ENCODE measurements around the gene SUPT20HL2.
"Not testable (repeated sequence)": the region's sequence is repeated elsewhere in the genome, so short reads cannot be mapped to it uniquely, and the experiment has no call there.

SUPT20HL2 gene

DNA sequence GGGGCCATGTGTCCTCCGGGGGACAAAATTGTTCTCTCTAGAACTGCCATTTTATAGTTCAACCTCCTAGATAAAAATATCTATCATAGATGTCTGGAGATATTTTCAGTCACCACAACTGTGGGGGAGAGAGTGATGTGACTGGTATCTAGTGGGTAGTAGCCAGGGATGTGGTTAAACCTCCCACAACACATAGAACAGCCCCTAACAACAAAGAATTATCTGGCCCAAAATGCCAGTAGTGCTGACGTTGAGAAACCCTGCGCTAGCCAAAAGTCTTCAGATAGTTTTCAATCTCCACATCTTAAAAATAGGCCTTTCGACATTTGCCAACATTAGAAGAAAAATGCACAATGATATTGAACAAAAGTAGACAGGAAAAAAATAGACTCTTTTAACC lies 19.0 kb upstream of the SUPT20HL2 start:
- CTCF ChIA-PET = interaction anchor here (0.7 kb wide), 1 partner anchor 205 kb away, joined by 3 read pairs; no protein-coding TSS in a partner anchor

DNA sequence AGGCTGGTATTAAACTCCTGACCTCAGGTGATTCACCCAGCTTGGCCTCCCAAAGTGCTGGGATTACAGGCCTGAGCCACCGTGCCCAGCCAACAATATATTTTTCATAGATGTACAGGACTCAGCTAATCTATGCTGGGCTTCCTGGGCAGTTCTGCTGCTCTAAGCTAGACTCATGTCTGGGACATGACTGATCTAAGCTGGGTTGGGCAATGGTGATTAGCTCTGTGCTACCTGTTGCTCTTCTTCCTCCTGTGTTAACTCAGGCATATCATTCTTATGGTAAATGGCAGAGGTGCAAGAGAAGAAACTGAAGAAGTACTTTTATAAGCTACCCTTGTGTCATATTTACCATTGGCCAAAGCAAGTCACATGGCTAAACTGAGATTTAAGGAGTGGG lies 11.4 kb upstream of the SUPT20HL2 start:
- H3K27ac ChIP-seq = no peak overlapping the region
- POLR2A ChIA-PET (ENCODE audit: low non-redundant PET) = no interaction called here
- TF ChIP-seq, protein P1, sequence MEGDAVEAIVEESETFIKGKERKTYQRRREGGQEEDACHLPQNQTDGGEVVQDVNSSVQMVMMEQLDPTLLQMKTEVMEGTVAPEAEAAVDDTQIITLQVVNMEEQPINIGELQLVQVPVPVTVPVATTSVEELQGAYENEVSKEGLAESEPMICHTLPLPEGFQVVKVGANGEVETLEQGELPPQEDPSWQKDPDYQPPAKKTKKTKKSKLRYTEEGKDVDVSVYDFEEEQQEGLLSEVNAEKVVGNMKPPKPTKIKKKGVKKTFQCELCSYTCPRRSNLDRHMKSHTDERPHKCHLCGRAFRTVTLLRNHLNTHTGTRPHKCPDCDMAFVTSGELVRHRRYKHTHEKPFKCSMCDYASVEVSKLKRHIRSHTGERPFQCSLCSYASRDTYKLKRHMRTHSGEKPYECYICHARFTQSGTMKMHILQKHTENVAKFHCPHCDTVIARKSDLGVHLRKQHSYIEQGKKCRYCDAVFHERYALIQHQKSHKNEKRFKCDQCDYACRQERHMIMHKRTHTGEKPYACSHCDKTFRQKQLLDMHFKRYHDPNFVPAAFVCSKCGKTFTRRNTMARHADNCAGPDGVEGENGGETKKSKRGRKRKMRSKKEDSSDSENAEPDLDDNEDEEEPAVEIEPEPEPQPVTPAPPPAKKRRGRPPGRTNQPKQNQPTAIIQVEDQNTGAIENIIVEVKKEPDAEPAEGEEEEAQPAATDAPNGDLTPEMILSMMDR (conservative IDR thresholded peaks at IDR 0.05; ENCODE audit: low read depth) = no peak
- DNase-seq (ENCODE audit: low spot score) = no peak
- CTCF ChIA-PET = no interaction called here

More for the DNA sequence above, 19.0 kb upstream of the SUPT20HL2 start:
- no peak for DNase-seq (ENCODE audit: low spot score)
- POLR2A ChIA-PET (ENCODE audit: low non-redundant PET) = no interaction called here
- H3K27ac ChIP-seq = no peak overlapping the region
- TF ChIP-seq, protein P1 (conservative IDR thresholded peaks at IDR 0.05; ENCODE audit: low read depth) = no peak

DNA sequence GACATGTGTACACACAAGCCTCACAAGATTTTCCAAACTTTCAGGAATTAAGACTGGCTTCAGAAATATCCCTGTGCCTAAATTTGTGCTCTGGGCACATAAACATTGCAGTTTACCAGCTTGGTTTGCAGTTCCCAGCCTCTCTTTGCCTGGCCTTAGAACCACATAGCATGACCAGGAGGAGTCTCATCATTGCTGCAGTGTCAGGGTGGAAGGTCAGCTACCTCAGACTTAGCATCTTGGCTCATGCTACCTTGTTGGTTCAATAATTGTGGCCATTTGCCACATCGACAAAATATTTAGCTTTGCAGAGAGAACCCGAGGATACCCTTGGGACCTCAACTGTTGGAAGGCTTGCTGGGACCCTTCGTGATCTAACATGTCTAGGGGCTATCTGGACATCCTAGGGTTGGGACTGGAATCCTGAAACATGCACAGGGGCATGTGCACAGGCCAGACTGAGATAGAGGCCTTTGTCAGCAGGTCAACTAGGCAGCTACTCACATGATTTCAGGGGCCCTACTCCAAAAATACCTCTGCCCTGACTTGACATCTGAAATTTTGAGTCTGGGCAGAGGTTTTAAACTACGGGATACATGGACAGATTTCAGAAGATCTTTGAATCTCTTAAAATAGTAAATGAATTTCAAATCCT lies 8.0 kb upstream of the SUPT20HL2 start:
- no peak overlapping the region for H3K27ac ChIP-seq
- POLR2A ChIA-PET (ENCODE audit: low non-redundant PET) = no interaction called here
- CTCF ChIA-PET = no interaction called here
- DNase-seq (ENCODE audit: low spot score) = no peak
- TF ChIP-seq, protein P1 (conservative IDR thresholded peaks at IDR 0.05; ENCODE audit: low read depth) = no peak

DNA sequence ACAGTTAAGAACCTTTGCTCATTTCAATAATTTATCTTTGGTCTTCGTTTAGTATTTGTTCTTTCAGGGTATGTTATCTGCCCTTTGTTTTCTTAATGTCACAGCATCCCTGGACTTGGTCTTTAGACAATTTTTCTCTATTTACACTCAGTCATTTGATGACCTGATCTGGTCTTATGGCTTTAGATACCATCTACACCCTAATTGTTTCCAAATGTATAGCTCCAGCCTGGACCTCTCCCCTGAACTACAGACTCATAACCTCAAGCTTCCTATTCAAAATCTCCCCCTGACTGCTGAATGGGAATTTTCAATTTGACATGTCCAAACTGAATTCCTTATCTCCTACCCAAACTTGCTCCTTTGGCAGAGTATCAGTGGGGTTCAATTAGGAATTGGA lies 3.7 kb upstream of the SUPT20HL2 start:
- CTCF ChIA-PET = no interaction called here
- TF ChIP-seq, protein P1 (conservative IDR thresholded peaks at IDR 0.05; ENCODE audit: low read depth) = no peak
- H3K27ac ChIP-seq = no peak overlapping the region

DNA sequence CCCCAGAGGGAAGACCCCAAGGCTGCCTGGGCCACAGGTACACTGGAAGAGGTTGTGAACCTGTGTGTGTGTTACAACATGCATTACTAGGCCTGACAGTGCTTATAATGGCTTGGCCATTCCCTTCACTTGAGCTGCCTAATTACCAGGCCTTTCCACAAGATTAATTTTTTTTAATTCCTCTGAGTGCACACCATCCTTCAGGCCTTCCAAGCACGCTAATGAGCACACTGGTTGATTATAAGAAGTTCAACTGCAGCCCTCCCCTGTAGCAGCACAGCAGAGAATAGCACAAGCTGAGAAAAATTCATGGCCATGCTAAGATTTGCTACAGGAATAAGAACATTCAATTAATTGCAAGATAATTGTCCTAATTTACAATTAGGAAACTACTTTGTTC lies 2.2 kb upstream of the SUPT20HL2 start:
- H3K27ac ChIP-seq = no peak overlapping the region
- POLR2A ChIA-PET (ENCODE audit: low non-redundant PET) = no interaction called here
- DNase-seq (ENCODE audit: low spot score) = no peak
- CTCF ChIA-PET = no interaction called here
- TF ChIP-seq, protein P1 (conservative IDR thresholded peaks at IDR 0.05; ENCODE audit: low read depth) = no peak

More for the DNA sequence above, 3.7 kb upstream of the SUPT20HL2 start:
- no peak for DNase-seq (ENCODE audit: low spot score)
- POLR2A ChIA-PET (ENCODE audit: low non-redundant PET) = no interaction called here

DNA sequence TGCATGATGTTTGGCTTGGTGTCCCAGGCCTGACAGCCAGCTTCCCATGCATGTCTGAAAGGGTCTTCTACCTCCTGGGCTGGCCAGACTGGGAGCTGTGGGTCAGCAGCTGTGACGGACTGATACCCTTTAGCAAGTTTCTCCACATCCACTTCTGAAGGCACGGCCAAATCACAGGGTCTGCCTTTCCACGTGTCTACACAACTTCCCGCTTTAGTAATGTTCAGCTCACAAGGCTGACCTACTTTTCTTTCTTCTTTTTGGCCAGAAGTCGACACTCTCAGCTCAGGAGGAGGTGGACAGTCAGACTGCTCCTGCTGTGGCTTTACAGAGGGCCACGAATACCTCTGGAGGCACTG lies 1.6 kb downstream of the SUPT20HL2 start:
- POLR2A ChIA-PET (ENCODE audit: low non-redundant PET); H3K27ac ChIP-seq; DNase-seq (ENCODE audit: low spot score); CTCF ChIA-PET: not testable (repeated sequence)

DNA sequence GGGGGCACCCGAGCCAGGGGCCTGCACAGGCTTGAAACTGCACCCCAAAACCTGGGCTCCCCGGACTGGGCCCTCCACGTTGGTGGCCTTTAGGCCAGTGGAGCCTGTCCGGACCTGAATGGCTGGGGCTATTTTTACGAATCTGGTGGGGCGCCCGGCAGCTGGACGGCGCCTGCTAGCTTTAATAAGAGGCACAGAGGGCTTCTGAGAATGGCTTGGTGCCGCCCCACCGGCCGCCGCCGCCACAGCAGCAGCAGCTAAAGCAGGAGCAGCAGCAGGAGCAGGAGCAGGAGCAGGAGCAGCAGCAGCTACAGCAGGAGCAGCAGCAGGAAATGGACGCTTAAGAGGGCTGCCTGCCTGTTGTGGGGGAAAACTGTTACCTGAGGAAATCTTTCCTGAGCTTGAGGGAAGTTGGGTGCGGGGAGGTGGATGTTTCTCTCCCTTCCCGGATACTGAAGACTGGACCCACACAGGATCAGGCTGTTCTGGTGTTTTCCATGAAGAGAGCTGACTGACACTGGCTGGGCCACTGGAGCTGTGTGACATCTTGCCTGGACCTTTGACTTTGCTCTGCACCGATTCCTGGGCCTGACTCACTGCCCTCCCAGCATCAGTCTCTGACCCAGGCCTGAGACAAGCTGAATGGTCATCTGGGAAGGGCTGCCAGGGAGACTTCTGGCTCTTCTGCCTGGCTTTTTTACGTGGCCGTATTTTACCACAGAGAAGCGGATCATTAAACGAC lies 2.2 kb downstream of the SUPT20HL2 start:
- DNase-seq (ENCODE audit: low spot score); POLR2A ChIA-PET (ENCODE audit: low non-redundant PET); H3K27ac ChIP-seq; CTCF ChIA-PET: not testable (repeated sequence)

DNA sequence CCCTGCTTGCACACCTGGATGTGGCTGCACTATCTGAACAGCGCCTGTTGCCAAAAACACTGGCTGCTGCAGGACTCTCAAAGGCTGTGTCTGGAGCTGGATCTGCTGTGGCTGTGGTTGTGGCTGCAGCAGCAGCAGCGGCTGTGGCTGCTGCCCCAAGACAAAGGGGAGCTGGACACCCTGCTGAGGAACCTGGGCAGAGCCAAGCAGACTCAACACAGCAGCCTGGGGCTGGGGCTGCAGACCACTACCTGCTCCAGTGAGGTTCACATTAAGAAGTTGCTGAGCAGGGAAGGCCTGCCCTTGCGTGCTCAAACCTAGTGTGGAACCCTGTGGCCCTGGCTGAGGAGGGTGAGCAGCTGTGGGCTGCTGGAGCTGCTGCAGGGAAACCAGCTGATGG lies 3.0 kb downstream of the SUPT20HL2 start:
- POLR2A ChIA-PET (ENCODE audit: low non-redundant PET); DNase-seq (ENCODE audit: low spot score); CTCF ChIA-PET; H3K27ac ChIP-seq: not testable (repeated sequence)

DNA sequence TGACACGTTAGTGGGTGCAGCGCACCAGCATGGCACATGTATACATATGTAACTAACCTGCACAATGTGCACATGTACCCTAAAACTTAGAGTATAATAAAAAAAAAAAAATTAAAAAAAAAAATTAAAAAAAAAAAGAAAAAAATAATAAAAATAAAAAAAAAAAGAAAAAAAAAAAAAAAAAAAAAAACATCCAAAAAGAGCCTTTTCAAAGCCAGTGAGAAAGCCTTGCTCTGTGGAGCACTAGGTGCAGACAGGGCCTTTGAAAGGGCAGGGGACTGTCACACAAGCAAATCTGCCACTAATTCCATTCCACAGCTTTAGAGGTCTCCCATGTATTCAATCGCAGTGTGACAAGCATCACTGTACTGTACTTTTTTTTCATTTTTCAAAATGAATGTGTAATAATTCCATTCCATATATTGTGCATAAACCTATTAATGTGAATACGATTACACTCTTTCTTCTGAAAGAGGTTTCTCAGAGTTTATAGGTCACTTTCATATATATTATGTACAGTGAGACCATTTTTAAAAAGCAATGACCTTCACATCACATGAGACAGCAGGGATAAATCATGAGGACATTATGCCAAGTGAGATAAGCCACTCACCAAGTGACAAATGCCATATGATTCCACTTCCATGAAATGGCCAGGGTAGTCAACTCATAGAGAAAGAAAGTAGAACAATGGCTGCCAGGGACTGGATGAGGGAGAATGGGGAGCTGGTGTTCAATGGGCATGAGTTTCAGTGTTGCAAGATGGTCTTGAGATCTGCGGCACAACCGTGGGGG lies 4.1 kb downstream of the SUPT20HL2 start:
- POLR2A ChIA-PET (ENCODE audit: low non-redundant PET); DNase-seq (ENCODE audit: low spot score); H3K27ac ChIP-seq; CTCF ChIA-PET: not testable (repeated sequence)

DNA sequence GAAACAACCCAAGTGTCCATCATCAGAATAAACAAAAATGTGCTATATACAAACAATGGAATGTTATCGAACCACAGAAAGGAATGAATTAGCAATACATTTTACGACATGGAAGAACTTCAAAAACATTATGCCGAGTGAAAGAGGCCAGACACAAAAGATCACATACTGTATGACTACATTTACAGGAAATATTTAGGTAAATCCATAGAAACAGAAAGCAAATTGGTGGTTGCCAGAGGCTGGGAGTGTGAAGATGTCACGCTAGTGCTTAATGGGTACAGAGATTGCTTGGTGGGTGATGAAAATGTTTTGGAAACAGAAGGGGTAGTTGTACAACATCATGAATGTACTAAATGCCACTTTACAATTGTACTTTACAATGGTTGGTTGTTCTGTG lies 5.1 kb downstream of the SUPT20HL2 start:
- DNase-seq (ENCODE audit: low spot score); CTCF ChIA-PET; H3K27ac ChIP-seq; POLR2A ChIA-PET (ENCODE audit: low non-redundant PET): not testable (repeated sequence)
